H1 (cell line): ENCODE data around the gene ST3GAL3. TPM values are rescaled to one million over a fixed set of nuclear protein-coding genes. Genes with fewer than 3 reads are reported as not detected.

Source experiments
- CTCF ChIA-PET: fragments of 300-600 bp; sonication (Branson Sonifier 250); formaldehyde crosslinking; loops from one replicate; lab custom pipeline; 2021; ENCODE audit not compliant: partially characterized antibody; lab: Charles Lee
- POLR2A ChIA-PET: fragments of 300-600 bp; sonication (Branson Sonifier 250); formaldehyde crosslinking; loops from one replicate; lab custom pipeline; 2021; ENCODE audit warnings: inconsistent platforms; ENCODE audit not compliant: partially characterized antibody; lab: Charles Lee
- DNase-seq, 2 experiments: peaks; one replicate each; pipeline versions ENCODE4 v3.0.0 to v3.0.0-alpha.2; 2010 to 2022; ENCODE audit warnings: low spot score in 2 of 2, low read depth in 1 of 2, mixed read lengths in 1 of 2
- FAIRE-seq: peaks from 2 replicates; lab custom pipeline; 2011; peaks lifted over from hg19 to GRCh38; lab: Jason Lieb, UNC
- H2AFZ ChIP-seq: 2 replicates; pipeline ENCODE4 v1.8.1; 2012; ENCODE audit warnings: low read length, inconsistent platforms
- H2AK5ac ChIP-seq: 2 replicates; pipeline ENCODE4 v1.6.1; 2013; ENCODE audit warnings: low read depth, low read length
- H2BK120ac ChIP-seq: replicated peaks from 2 replicates; pipeline ENCODE3; 2013; ENCODE audit warnings: low read depth, low read length, inconsistent platforms
- H2BK12ac ChIP-seq: 2 replicates; pipeline ENCODE4 v1.6.1; 2013; ENCODE audit warnings: low read depth, low read length
- H2BK15ac ChIP-seq: 2 replicates; pipeline ENCODE4 v1.6.1; 2013; ENCODE audit warnings: low read length
- H2BK20ac ChIP-seq: 2 replicates; pipeline ENCODE4 v1.6.1; 2013; ENCODE audit warnings: low read length
- H2BK5ac ChIP-seq: 2 replicates; pipeline ENCODE4 v1.6.1; 2013; ENCODE audit warnings: low read depth, low read length
- H3K14ac ChIP-seq: 2 replicates; pipeline ENCODE4 v1.6.1; 2013; ENCODE audit warnings: inconsistent platforms; ENCODE audit not compliant: insufficient read length
- H3K18ac ChIP-seq: 2 replicates; pipeline ENCODE4 v1.6.1; 2013; ENCODE audit warnings: low read length; ENCODE audit errors: extremely low read depth
- H3K23ac ChIP-seq: 2 replicates; pipeline ENCODE4 v1.6.1; 2013; ENCODE audit warnings: inconsistent platforms; ENCODE audit not compliant: insufficient read length
- H3K23me2 ChIP-seq: 2 replicates; pipeline ENCODE4 v1.6.1; 2013; ENCODE audit warnings: low read depth, low read length
- H3K27ac ChIP-seq: 2 replicates; pipeline ENCODE4 v1.6.1; 2011; ENCODE audit warnings: low read depth, low read length, inconsistent platforms
- H3K27me3 ChIP-seq, 4 experiments: replicated peaks in 1 of 4; 1 replicate in 1 of 4; 2 replicates in 3 of 4; pipeline versions ENCODE4 v1.6.1 to v1.8.1; 2011 to 2013; ENCODE audit warnings: low read length in 3 of 4, mild to moderate bottlenecking in 3 of 4, inconsistent platforms in 2 of 4, mixed read lengths in 2 of 4, moderate library complexity in 1 of 4; ENCODE audit not compliant: control insufficient read depth in 3 of 4, insufficient read depth in 3 of 4; ENCODE audit errors: extremely low read depth in 1 of 4
- H3K36me3 ChIP-seq, 4 experiments: 2 replicates each; pipeline versions ENCODE4 v1.6.1 to v1.8.1; 2011 to 2013; ENCODE audit warnings: mild to moderate bottlenecking in 4 of 4, low read length in 3 of 4, moderate library complexity in 2 of 4, control low read depth in 1 of 4, inconsistent platforms in 1 of 4; ENCODE audit not compliant: insufficient read depth in 4 of 4, control insufficient read depth in 2 of 4
- H3K4ac ChIP-seq: replicated peaks from 2 replicates; pipeline ENCODE3; 2013; ENCODE audit warnings: low read length, low read depth, mixed read lengths, inconsistent platforms; ENCODE audit not compliant: insufficient read length
- H3K4me1 ChIP-seq, 4 experiments: replicated peaks in 1 of 4; 1 replicate in 1 of 4; 2 replicates in 3 of 4; pipeline versions ENCODE4 v1.6.1 to v1.8.1; 2011 to 2013; ENCODE audit warnings: low read length in 3 of 4, inconsistent platforms in 2 of 4, mixed read lengths in 1 of 4; ENCODE audit not compliant: insufficient read depth in 4 of 4, control insufficient read depth in 3 of 4
- H3K4me2 ChIP-seq, 2 experiments: 2 replicates each; pipeline versions ENCODE4 v1.6.1 to v1.8.1; 2011 to 2013; ENCODE audit warnings: low read depth in 2 of 2, low read length in 2 of 2, control low read depth in 1 of 2, inconsistent platforms in 1 of 2, mild to moderate bottlenecking in 1 of 2; ENCODE audit not compliant: insufficient read depth in 1 of 2
- H3K4me3 ChIP-seq, 4 experiments: fragments of 200-600, 300-600 bp in 1 of 4; sonication (generic), shearing (Covaris generic), sonication (Bioruptor Twin) in 1 of 4; 2 replicates each; pipeline versions ENCODE4 v1.5.1 to v1.8.1; 2011 to 2016; ENCODE audit warnings: low read length in 4 of 4, low read depth in 3 of 4, control low read depth in 2 of 4, inconsistent platforms in 2 of 4, mild to moderate bottlenecking in 2 of 4, mixed read lengths in 1 of 4, moderate library complexity in 1 of 4; ENCODE audit not compliant: insufficient read depth in 2 of 4; ENCODE audit errors: extremely low read depth in 1 of 4
- H3K56ac ChIP-seq: replicated peaks from 2 replicates; pipeline ENCODE3; 2013; ENCODE audit warnings: low read depth, mild to moderate bottlenecking, mixed read lengths, low read length, inconsistent platforms; ENCODE audit not compliant: insufficient read length
- H3K79me1 ChIP-seq: 2 replicates; pipeline ENCODE4 v1.6.1; 2013; ENCODE audit warnings: low read depth, low read length, control low read depth
- H3K79me2 ChIP-seq, 2 experiments: 2 replicates each; pipeline versions ENCODE4 v1.6.1 to v1.8.1; 2012 to 2013; ENCODE audit warnings: low read length in 2 of 2, mild to moderate bottlenecking in 2 of 2, inconsistent platforms in 1 of 2; ENCODE audit not compliant: insufficient read depth in 2 of 2, control insufficient read depth in 1 of 2
- H3K9ac ChIP-seq, 4 experiments: replicated peaks in 1 of 4; 1 replicate in 1 of 4; 2 replicates in 3 of 4; pipeline versions ENCODE4 v1.6.1 to v1.8.1; 2011 to 2013; ENCODE audit warnings: low read depth in 3 of 4, low read length in 3 of 4, control low read depth in 2 of 4, mild to moderate bottlenecking in 2 of 4, moderate library complexity in 2 of 4, inconsistent platforms in 1 of 4; ENCODE audit errors: extremely low read depth in 1 of 4
- H3K9me3 ChIP-seq, 2 experiments: 2 replicates each; pipeline versions ENCODE4 v1.6.1 to v1.8.1; 2012 to 2013; ENCODE audit warnings: mild to moderate bottlenecking in 2 of 2, moderate library complexity in 2 of 2, control low read depth in 1 of 2, inconsistent platforms in 1 of 2, low read depth in 1 of 2, low read length in 1 of 2, mixed read lengths in 1 of 2; ENCODE audit not compliant: insufficient read depth in 2 of 2
- H4K20me1 ChIP-seq, 2 experiments: replicated peaks in 1 of 2; 2 replicates each; pipeline versions ENCODE3 to v1.8.1; 2011 to 2013; ENCODE audit warnings: inconsistent platforms in 2 of 2, low read length in 2 of 2, mild to moderate bottlenecking in 1 of 2; ENCODE audit not compliant: insufficient read depth in 2 of 2, control insufficient read depth in 1 of 2
- H4K5ac ChIP-seq: 2 replicates; pipeline ENCODE4 v1.6.1; 2013; ENCODE audit warnings: low read length, low read depth, mixed read lengths, inconsistent platforms; ENCODE audit not compliant: insufficient read length
- H4K8ac ChIP-seq: 2 replicates; pipeline ENCODE4 v1.8.0; 2013; ENCODE audit warnings: mild to moderate bottlenecking, moderate library complexity, low read length, inconsistent platforms; ENCODE audit not compliant: insufficient read depth; ENCODE audit errors: extremely low read depth
- H4K91ac ChIP-seq: replicated peaks from 2 replicates; pipeline ENCODE3; 2013; ENCODE audit warnings: low read length, mixed read lengths, inconsistent platforms; ENCODE audit not compliant: insufficient read length
- ASH2L ChIP-seq: fragments of 200-600, 300-600 bp; sonication (generic); IDR thresholded peaks from one replicate; pipeline ENCODE4 v1.7.1; 2017; ENCODE audit warnings: low read length
- ATF3 ChIP-seq: IDR thresholded peaks from 2 replicates; pipeline ENCODE4 v1.6.1; 2011; ENCODE audit warnings: low read depth, mild to moderate bottlenecking, low read length; ENCODE audit not compliant: insufficient read depth
- BRCA1 ChIP-seq: IDR thresholded peaks from 2 replicates; pipeline ENCODE4 v1.6.1; 2012; ENCODE audit warnings: low read depth, low read length, improper control_type of control experiment
- CBX5 ChIP-seq: fragments of 300-800, 300-1000 bp; sonication (generic); IDR thresholded peaks from 2 replicates; pipeline ENCODE4 v1.7.1; 2016; ENCODE audit warnings: antibody characterized with exemption, low read length, low read depth
- EP300 ChIP-seq, 2 experiments: IDR thresholded peaks; 1 replicate in 1 of 2; 2 replicates in 1 of 2; pipeline ENCODE4 v1.6.1; 2011 to 2012; ENCODE audit warnings: low read depth in 2 of 2, low read length in 2 of 2, mild to moderate bottlenecking in 2 of 2, borderline replicate concordance in 1 of 2, inconsistent platforms in 1 of 2, moderate library complexity in 1 of 2
- GABPA ChIP-seq: IDR thresholded peaks from 2 replicates; pipeline ENCODE4 v1.6.1; 2011; ENCODE audit warnings: mild to moderate bottlenecking, low read length, moderate library complexity, borderline replicate concordance; ENCODE audit not compliant: insufficient read depth
- HDAC2 ChIP-seq, 2 experiments: fragments of 300-600 bp in 1 of 2; sonication (generic) in 1 of 2; IDR thresholded peaks; 2 replicates each; pipeline ENCODE4 v1.6.1; 2011 to 2012; ENCODE audit warnings: low read depth in 2 of 2, low read length in 2 of 2, mild to moderate bottlenecking in 2 of 2, moderate library complexity in 2 of 2, borderline replicate concordance in 1 of 2, inconsistent platforms in 1 of 2
- JUND ChIP-seq: IDR thresholded peaks from 2 replicates; pipeline ENCODE4 v1.6.1; 2011; ENCODE audit warnings: mild to moderate bottlenecking, improper control_type of control experiment, low read length
- POLR2A ChIP-seq, 2 experiments: IDR thresholded peaks; 1 replicate in 1 of 2; 2 replicates in 1 of 2; pipeline ENCODE4 v1.6.1; 2011; ENCODE audit warnings: low read depth in 2 of 2, low read length in 2 of 2, mild to moderate bottlenecking in 2 of 2; ENCODE audit errors: control extremely low read depth in 1 of 2
- RBBP5 ChIP-seq: IDR thresholded peaks from 2 replicates; pipeline ENCODE4 v1.7.1; 2012; ENCODE audit warnings: low read depth, mild to moderate bottlenecking, inconsistent platforms, low read length, moderate library complexity, borderline replicate concordance
- YY1 ChIP-seq: IDR thresholded peaks from 2 replicates; pipeline ENCODE4 v1.6.1; 2011; ENCODE audit warnings: low read depth, mild to moderate bottlenecking, low read length
- ZNF274 ChIP-seq: IDR thresholded peaks from 2 replicates; pipeline ENCODE4 v1.7.0; 2012; ENCODE audit warnings: low read length, borderline replicate concordance; ENCODE audit errors: extremely low read depth
- WGBS, 2 experiments: shearing (Covaris generic) in 1 of 2; methylation state at CpG; one replicate each; pipeline versions ENCODE4 v1.1.6 to v1.1.7; 2013 to 2015; ENCODE audit warnings: low lambda C conversion rate in 2 of 2, mixed read lengths in 2 of 2, inconsistent platforms in 1 of 2, low coverage in 1 of 2, missing lambda C conversion rate in 1 of 2; ENCODE audit not compliant: insufficient replicate concordance in 2 of 2, insufficient coverage in 1 of 2, insufficient read length in 1 of 2; ENCODE audit errors: extremely low coverage in 1 of 2, missing lambda C conversion rate in 1 of 2; 5-methylcytosine and 5-hydroxymethylcytosine counted together
- polyA plus RNA-seq, 7 experiments: library from polyadenylated mRNA; depleted of rRNA in 3 of 7; stranded (reverse) in 5 of 7; unstranded in 2 of 7; fragments of >200 nt in 5 of 7; fragments of 200-250 nt in 2 of 7; gene quantifications; 1 replicate in 5 of 7; 2 replicates in 1 of 7; 4 replicates in 1 of 7; pipeline versions ENCODE4 v1.2.1 to v1.2.3, GENCODE V29; 2011 to 2013; ENCODE audit warnings: missing spikeins in 2 of 7, mixed read lengths in 2 of 7
- total RNA-seq: library from RNA; stranded (reverse); fragmentation: NEBNext Ultra II Directional; extraction: Animal tissue kit (Norgen Biotek cat#: 25700); gene quantifications from 2 replicates; pipeline ENCODE4 v1.2.1, GENCODE V29; 2021

ST3GAL3 gene
- total and polyA plus RNA-seq, 2 of the 8 experiments (the other 6 are each of a cell fraction or from before 2014, with no cell fraction given): 6.8 to 7.0 TPM

DNA sequence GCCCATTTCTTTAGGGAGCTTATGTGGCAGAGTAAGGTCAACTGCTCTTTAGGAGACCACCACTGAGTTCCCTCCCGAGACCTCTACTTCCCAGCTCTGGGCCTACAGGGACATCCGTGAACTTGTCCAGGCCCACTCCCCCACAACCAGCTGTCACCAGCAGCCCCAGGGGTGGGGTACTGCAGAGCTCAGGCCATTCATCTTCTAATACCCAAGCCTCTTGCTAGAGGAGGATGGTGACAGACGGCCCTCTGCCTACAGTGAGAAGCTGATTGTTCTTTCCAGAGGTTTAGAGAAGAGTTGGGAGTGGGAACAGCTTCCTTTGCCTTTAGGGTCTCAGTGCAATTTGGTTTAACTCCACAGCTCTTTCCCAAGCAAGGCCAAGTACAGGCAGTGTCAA lies 193.1 kb downstream of the ST3GAL3 start:
- Histone ChIP-seq H2AFZ (no peak overlapping the region), H2BK20ac (no peak overlapping the region), H3K9me3 (no peaks in the 10 kb centered on the region), H3K23ac (no peak overlapping the region), H3K56ac (no peak overlapping the region), H3K23me2 (no peaks in the 10 kb centered on the region; the same call in 1 of the 2 replicates), H2AK5ac (no peak overlapping the region), H3K27me3 (no peaks in the 10 kb centered on the region), H3K18ac (no peak overlapping the region), H4K5ac (no peak overlapping the region), H2BK5ac (no peak overlapping the region), H2BK15ac (no peak overlapping the region), H3K4me1 (no peaks in the 10 kb centered on the region), H4K8ac (no peak overlapping the region), H3K27ac (no peak overlapping the region), H3K4me3 (no peak overlapping the region), H3K4ac (no peak overlapping the region), H3K79me1 (no peaks in the 10 kb centered on the region), H3K4me2 (no peak overlapping the region)
- POLR2A ChIA-PET: interaction anchor here (1.1 to 1.5 kb wide), 3 partner anchors 13 to 33 kb away, joined by 3 to 6 read pairs (median 5); partner anchors contain the start of gene ARTN
- no peak for TF ChIP-seq ATF3
- TF ChIP-seq ASH2L: no peak
- TF ChIP-seq RBBP5: no peak
- no peak for TF ChIP-seq YY1
- no peak for TF ChIP-seq GABPA
- no peak for TF ChIP-seq CBX5
- no peak for TF ChIP-seq BRCA1
- no peak for TF ChIP-seq POLR2A (IDR thresholded peaks at IDR 0.05; ENCODE audit: control extremely low read depth in 1 of 2, low read depth in 2 of 2, low read length in 2 of 2)
- no peak for TF ChIP-seq EP300 (IDR thresholded peaks at IDR 0.05; ENCODE audit: borderline replicate concordance in 1 of 2, low read depth in 2 of 2, low read length in 2 of 2)
- no peak for TF ChIP-seq JUND
- TF ChIP-seq HDAC2 (IDR thresholded peaks at IDR 0.05; ENCODE audit: borderline replicate concordance in 1 of 2, low read depth in 2 of 2, low read length in 2 of 2): no peak
- no peak for TF ChIP-seq ZNF274
- TF ChIP-seq, all 59 proteins: peak for 0
- no peaks in the 10 kb centered on the region for H3K36me3 ChIP-seq
- 97% methylated on average over 3 of the region's 3 CpGs; no CpG with 5 or more reads in 1 of the 2 experiments for WGBS, 2 experiments
- no peaks in the 10 kb centered on the region for H3K79me2 ChIP-seq
- CTCF ChIA-PET: interaction anchor here (0.6 to 4.3 kb wide), 11 partner anchors 11 to 136 kb away, joined by 3 to 36 read pairs (median 4); no protein-coding TSS in a partner anchor
- FAIRE-seq (no peak), DNase-seq (no peak)
- H2BK12ac ChIP-seq: no peak overlapping the region
- H3K14ac ChIP-seq: no peak overlapping the region
- peaks cover 0 to 2% of the 10 kb centered on the region in 2 experiments for H4K20me1 ChIP-seq
- no peak overlapping the region for H2BK120ac ChIP-seq
- H3K9ac ChIP-seq: no peak overlapping the region
- no peak overlapping the region for H4K91ac ChIP-seq
